ENCODE data around the gene LAMP5.

DNA sequence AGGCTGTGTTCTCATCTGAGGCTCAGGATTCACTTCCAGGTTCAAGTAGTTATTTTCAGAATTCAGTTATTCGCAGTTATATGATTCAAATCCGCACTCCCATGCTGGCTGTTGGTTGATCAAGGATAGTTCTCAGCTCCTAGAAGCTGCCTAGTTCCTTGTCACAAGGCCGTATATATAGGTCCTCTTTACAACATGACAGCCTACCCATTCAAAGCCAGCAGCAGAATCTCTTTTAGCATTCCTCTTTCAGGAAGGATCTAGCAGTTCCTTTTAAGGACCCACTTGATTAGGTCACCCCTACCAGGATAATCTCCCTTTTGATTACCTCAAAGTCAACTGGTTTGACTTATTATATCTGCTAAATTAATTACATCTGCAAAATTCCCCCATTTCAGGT lies 23.8 kb upstream of the LAMP5 start:
- TF ChIP-seq, protein P1, sequence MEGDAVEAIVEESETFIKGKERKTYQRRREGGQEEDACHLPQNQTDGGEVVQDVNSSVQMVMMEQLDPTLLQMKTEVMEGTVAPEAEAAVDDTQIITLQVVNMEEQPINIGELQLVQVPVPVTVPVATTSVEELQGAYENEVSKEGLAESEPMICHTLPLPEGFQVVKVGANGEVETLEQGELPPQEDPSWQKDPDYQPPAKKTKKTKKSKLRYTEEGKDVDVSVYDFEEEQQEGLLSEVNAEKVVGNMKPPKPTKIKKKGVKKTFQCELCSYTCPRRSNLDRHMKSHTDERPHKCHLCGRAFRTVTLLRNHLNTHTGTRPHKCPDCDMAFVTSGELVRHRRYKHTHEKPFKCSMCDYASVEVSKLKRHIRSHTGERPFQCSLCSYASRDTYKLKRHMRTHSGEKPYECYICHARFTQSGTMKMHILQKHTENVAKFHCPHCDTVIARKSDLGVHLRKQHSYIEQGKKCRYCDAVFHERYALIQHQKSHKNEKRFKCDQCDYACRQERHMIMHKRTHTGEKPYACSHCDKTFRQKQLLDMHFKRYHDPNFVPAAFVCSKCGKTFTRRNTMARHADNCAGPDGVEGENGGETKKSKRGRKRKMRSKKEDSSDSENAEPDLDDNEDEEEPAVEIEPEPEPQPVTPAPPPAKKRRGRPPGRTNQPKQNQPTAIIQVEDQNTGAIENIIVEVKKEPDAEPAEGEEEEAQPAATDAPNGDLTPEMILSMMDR (IDR thresholded peaks at IDR 0.05; ENCODE audit: low read depth, low read length, poor library complexity, severe bottlenecking): no peak
- no peak for TF ChIP-seq EZH2phosphoT487 (IDR thresholded peaks at IDR 0.05; ENCODE audit: borderline replicate concordance, low read length)

Measured in DOHH2 (cell line).